Activated CD4-positive, alpha-beta T cell treated with anti-CD3 and anti-CD28 coated beads, Interleukin-2, amount 10 ng/mL, durations not matched to agents 24 days and 14 days (primary cell): ENCODE data around the gene WDR48. TPM values are rescaled to one million over a fixed set of nuclear protein-coding genes. Genes with fewer than 3 reads are reported as not detected.

ENCODE experiments used
- DNase-seq: peaks from one replicate; pipeline ENCODE4 v3.0.0; 2022
- H3K27ac Mint-ChIP-seq: one replicate; pipeline ENCODE4 v1.8.0; 2022; ENCODE audit warnings: mild to moderate bottlenecking, mixed read lengths
- H3K27me3 Mint-ChIP-seq: one replicate; pipeline ENCODE4 v1.8.0; 2022; ENCODE audit warnings: mixed read lengths
- H3K36me3 Mint-ChIP-seq: one replicate; pipeline ENCODE4 v1.8.0; 2022; ENCODE audit warnings: low read depth, mild to moderate bottlenecking, mixed read lengths
- H3K4me1 Mint-ChIP-seq: one replicate; pipeline ENCODE4 v1.8.0; 2021; ENCODE audit warnings: mixed read lengths
- H3K4me3 Mint-ChIP-seq: one replicate; pipeline ENCODE4 v1.8.0; 2022; ENCODE audit warnings: mild to moderate bottlenecking, moderate library complexity, mixed read lengths
- H3K9me3 Mint-ChIP-seq: one replicate; pipeline ENCODE4 v1.8.0; 2021; ENCODE audit warnings: mixed read lengths
- intact Hi-C: fragments of 100-400 bp; cut with micrococcal nuclease; formaldehyde crosslinking; loops from one replicate; pipeline ENCODE4 v1.15.1; 2023
- total RNA-seq: library from RNA; stranded (reverse); gene quantifications from 2 replicates; pipeline ENCODE4 v1.2.3, GENCODE V29; 2022

The WDR48 gene
- total RNA-seq, 1 donor from 2014 or later: 35.4 TPM

GRCh38 chr3:39109086-39109485 lies 57.3 kb downstream of the WDR48 start:
- intact Hi-C loops: loop anchor here (5.0 kb wide), 1 partner anchor 273 kb away; the partner anchor contains the start of gene SLC25A38
- Mint-ChIP-seq H3K4me3 (no peak overlapping the region), H3K27me3 (no peaks in the 10 kb centered on the region), H3K4me1 (peaks cover 39% of the 10 kb centered on the region), H3K36me3 (peaks cover 8% of the 10 kb centered on the region), H3K27ac (no peak overlapping the region), H3K9me3 (no peaks in the 10 kb centered on the region)
- no peak for DNase-seq

GRCh38 chr3:39110041-39110639 lies 58.3 kb downstream of the WDR48 start:
- Mint-ChIP-seq H3K27me3 (no peaks in the 10 kb centered on the region), H3K4me3 (no peak overlapping the region), H3K4me1 (peaks cover 36% of the 10 kb centered on the region), H3K9me3 (no peaks in the 10 kb centered on the region), H3K27ac (no peak overlapping the region), H3K36me3 (peaks cover 8% of the 10 kb centered on the region)
- no peak for DNase-seq
- intact Hi-C loops: no loop called here

- H3K27ac Mint-ChIP-seq: no peak overlapping the region
- no peaks in the 10 kb centered on the region for H3K9me3 Mint-ChIP-seq
- peaks cover 19% of the 10 kb centered on the region for H3K4me1 Mint-ChIP-seq
- H3K36me3 Mint-ChIP-seq: peaks cover 4% of the 10 kb centered on the region
- intact Hi-C loops: no loop called here
- no peak overlapping the region for H3K4me3 Mint-ChIP-seq
- no peak for DNase-seq
- H3K27me3 Mint-ChIP-seq: no peaks in the 10 kb centered on the region
Observed at GRCh38 chr3:39112113-39112512, 60.3 kb downstream of the WDR48 start.

DNA sequence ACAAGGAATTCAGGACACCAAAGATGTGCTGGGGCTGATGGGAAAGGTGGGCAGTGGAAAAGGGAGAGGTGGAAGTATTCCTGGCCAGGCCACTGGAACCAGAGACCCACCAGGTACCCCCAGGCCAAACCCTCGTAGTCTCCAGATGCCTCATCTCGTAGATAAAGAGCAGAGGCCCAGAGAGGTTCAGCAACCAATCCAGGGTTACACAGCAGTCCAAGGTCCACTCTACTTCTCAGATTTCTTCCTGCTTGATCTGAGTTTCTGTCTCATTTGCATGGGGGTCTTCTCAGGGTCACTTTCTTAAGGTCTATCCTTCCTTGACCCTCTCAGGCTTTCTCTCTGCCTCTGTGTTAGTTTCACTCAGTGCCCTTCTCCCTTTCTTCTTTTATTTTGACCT lies 60.7 kb downstream of the WDR48 start:
- Mint-ChIP-seq H3K27me3 (no peaks in the 10 kb centered on the region), H3K9me3 (no peaks in the 10 kb centered on the region)

DNA sequence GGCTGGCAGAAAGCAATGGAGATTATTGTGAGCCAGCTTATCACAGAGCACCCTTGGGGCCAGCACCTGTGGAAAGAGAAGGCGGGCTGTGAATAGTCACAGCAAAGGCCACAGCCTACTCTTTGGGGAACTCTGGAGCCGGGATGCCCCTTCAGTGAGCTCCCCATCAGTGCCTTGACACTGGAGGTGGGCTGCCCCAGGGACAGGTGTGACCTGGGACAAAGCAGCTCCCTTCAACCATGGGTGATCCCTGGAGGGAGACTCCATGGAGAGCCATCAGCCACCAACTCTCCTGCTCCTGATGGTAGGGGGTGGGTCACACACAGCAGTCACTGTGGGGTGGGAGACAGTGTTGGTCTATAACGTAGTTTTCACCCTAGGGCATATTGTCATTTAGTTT lies 61.5 kb downstream of the WDR48 start:
- no peak for DNase-seq
- intact Hi-C loops: no loop called here
- Mint-ChIP-seq H3K9me3 (no peaks in the 10 kb centered on the region), H3K36me3 (peaks cover 2% of the 10 kb centered on the region), H3K27me3 (no peaks in the 10 kb centered on the region), H3K4me1 (peaks cover 12% of the 10 kb centered on the region), H3K4me3 (no peak overlapping the region), H3K27ac (no peak overlapping the region)

More for the DNA sequence above, 60.7 kb downstream of the WDR48 start:
- Mint-ChIP-seq H3K36me3 (peaks cover 4% of the 10 kb centered on the region), H3K27ac (no peak overlapping the region), H3K4me1 (peaks cover 19% of the 10 kb centered on the region), H3K4me3 (no peak overlapping the region)
- intact Hi-C loops: no loop called here
- no peak for DNase-seq

GRCh38 chr3:39114456-39114855 lies 62.6 kb downstream of the WDR48 start:
- no peak overlapping the region for H3K4me3 Mint-ChIP-seq
- DNase-seq: no peak
- H3K27ac Mint-ChIP-seq: no peak overlapping the region
- intact Hi-C loops: no loop called here
- no peaks in the 10 kb centered on the region for H3K27me3 Mint-ChIP-seq
- H3K9me3 Mint-ChIP-seq: no peaks in the 10 kb centered on the region
- H3K36me3 Mint-ChIP-seq: peaks cover 2% of the 10 kb centered on the region
- H3K4me1 Mint-ChIP-seq: peaks cover under 1% of the 10 kb centered on the region

- intact Hi-C loops: no loop called here
- no peak for DNase-seq
- no peaks in the 10 kb centered on the region for H3K27me3 Mint-ChIP-seq
- no peaks in the 10 kb centered on the region for H3K36me3 Mint-ChIP-seq
- H3K27ac Mint-ChIP-seq: no peak overlapping the region
- H3K4me3 Mint-ChIP-seq: no peak overlapping the region
- H3K4me1 Mint-ChIP-seq: no peaks in the 10 kb centered on the region
- H3K9me3 Mint-ChIP-seq: no peaks in the 10 kb centered on the region
Observed at GRCh38 chr3:39115870-39116269, 64.1 kb downstream of the WDR48 start.

DNA sequence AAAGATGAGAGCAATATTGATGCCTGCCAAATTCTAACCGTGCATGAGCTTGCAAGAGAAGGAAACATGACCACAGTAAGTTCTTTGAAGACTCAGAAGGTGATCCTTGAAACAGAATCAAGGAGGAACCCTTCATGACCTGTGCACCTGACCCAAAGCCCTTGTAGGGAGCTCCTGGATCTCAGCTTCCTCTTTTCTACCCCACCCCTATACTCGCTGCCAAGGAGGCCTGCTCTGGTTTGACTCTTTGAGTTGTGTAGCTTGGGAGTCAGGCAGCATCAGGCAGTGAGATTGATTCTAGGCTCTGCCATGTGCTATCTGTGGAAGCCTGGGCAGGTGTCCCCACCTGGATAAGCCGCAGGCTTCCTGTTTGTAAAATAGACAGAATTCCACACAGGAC lies 66.3 kb downstream of the WDR48 start:
- H3K4me1 Mint-ChIP-seq: no peaks in the 10 kb centered on the region
- no peak overlapping the region for H3K4me3 Mint-ChIP-seq
- H3K9me3 Mint-ChIP-seq: no peaks in the 10 kb centered on the region
- H3K27me3 Mint-ChIP-seq: peaks cover 2% of the 10 kb centered on the region
- intact Hi-C loops: no loop called here
- H3K36me3 Mint-ChIP-seq: no peaks in the 10 kb centered on the region
- no peak overlapping the region for H3K27ac Mint-ChIP-seq
- DNase-seq: no peak

- Mint-ChIP-seq H3K9me3 (no peaks in the 10 kb centered on the region), H3K27me3 (peaks cover 2% of the 10 kb centered on the region), H3K4me3 (no peak overlapping the region), H3K4me1 (no peaks in the 10 kb centered on the region), H3K36me3 (no peaks in the 10 kb centered on the region), H3K27ac (no peak overlapping the region)
- DNase-seq: no peak
- intact Hi-C loops: no loop called here
Observed at GRCh38 chr3:39118931-39119660, 67.3 kb downstream of the WDR48 start.

DNA sequence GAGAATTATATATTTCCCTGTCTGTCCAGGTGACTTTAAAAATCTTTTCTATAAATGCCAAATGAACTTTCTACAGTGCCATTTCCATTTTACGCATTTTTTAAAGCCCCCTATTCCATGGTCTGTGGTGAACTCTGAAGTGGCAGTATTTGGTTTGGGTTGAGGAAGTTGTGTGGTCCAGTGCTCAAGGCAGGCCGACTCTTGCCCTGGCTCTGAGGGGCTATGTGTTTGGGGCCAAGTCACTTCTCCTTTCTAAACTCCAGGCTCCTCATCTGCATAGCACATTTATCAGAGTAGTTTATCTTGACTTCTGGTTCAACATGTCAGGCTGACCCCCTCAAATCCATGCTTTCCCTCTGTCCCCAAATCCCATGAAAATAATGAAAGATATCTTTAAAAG lies 69.8 kb downstream of the WDR48 start:
- H3K27ac Mint-ChIP-seq: no peak overlapping the region
- H3K36me3 Mint-ChIP-seq: no peaks in the 10 kb centered on the region
- no peak overlapping the region for H3K4me3 Mint-ChIP-seq
- H3K9me3 Mint-ChIP-seq: no peaks in the 10 kb centered on the region
- H3K4me1 Mint-ChIP-seq: peaks cover 3% of the 10 kb centered on the region
- intact Hi-C loops: no loop called here
- no peak for DNase-seq
- H3K27me3 Mint-ChIP-seq: peaks cover 2% of the 10 kb centered on the region

DNA sequence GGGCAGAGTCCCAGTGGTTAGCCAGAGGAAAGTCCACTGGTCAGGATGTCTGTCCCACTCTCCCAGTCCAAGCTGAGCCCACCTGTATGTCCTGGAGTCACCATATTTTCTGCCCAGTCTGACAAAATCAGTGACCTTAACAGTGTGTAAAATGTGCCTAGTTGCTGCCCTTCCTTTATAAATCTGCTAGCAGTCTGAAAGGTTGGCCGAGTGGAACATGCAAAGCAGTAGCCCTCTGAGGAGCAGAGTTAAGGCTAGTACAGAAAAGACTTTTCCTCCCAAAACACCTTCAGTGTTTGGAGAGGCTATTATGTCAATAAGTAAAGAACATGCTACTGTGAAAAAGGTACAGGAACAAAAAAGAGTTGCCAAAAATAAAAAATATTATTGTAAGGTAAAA lies 71.0 kb downstream of the WDR48 start:
- H3K9me3 Mint-ChIP-seq: no peaks in the 10 kb centered on the region
- H3K4me3 Mint-ChIP-seq: no peak overlapping the region
- no peak overlapping the region for H3K27ac Mint-ChIP-seq
- H3K36me3 Mint-ChIP-seq: no peaks in the 10 kb centered on the region
- peaks cover 2% of the 10 kb centered on the region for H3K27me3 Mint-ChIP-seq
- intact Hi-C loops: no loop called here
- peaks cover 14% of the 10 kb centered on the region for H3K4me1 Mint-ChIP-seq
- DNase-seq: no peak

DNA sequence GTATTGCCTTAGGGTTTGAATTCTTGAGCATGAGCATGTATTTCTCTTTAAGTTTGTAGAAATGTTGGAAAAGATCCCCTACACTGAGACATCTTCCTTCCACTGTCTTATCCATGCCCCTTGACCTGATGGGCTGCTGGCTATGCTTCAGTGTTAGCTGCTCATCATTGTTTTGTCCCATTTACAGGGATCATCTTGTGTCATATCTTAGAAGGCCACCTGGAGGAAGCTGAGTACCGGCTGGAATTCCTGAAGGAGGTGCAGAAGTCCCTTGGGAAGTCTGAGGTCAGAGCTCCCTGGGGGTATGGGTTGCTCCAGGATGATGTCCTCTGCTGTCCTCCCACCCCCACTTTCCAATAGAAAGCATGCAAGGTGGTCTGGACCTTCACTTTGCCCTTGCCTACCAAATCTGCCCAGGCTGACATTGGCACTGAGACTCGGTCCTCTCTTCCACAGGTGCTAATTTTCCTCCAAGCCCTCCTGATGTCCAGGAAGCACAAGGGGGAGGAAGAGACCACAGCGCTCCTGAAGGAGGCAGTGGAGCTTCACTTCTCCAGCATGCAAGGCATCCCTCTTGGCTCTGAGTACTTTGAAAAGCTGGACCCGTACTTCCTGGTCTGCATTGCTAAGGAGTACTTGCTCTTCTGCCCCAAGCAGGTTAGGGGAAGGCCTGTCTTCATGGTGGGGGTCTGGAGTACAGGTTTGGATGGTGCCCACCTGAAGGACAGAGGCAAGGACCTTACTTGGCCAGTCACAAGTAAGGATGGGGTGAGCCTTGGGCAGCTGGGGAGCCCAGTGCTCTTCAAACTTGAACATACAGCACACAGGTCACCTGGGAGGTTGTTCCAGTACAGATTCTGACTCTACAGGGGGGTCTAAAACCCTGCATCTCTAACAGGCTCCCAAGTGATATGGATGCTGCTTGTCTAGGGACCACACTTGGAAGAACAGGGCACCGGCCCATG lies 73.3 kb downstream of the WDR48 start:
- Mint-ChIP-seq H3K4me3 (no peak overlapping the region), H3K4me1 (peaks cover 22% of the 10 kb centered on the region), H3K27ac (no peak overlapping the region), H3K36me3 (peaks cover 3% of the 10 kb centered on the region), H3K9me3 (no peaks in the 10 kb centered on the region), H3K27me3 (peaks cover 2% of the 10 kb centered on the region)
- intact Hi-C loops: no loop called here
- no peak for DNase-seq

DNA sequence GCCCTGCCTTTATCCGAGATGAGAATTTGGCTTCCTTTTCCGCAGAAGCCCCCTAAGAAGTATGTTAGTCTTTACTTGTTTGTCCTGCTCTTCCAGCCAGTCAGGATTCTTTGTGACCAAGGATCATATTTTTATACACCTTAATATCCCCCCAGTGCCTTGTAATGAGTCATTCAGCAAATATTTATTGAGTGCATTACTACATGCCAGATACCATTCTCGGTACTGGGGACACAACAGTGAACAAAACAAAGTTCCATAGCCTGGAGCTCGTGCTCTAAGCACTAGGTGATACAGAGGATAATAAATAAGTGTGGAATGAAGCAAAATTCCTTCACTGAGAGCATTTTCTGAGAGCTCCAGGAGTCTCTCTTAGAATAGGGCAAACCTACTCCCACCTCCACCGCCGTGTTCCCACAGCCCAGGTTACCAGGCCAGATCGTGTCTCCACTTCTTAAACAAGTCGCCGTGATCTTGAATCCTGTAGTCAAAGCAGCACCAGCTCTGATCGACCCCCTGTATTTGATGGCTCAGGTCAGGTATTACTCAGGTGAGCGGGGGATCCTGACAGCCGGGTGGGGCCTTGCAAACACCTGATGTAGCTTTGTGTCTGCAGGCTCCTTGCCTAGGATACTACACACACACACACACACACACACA lies 74.2 kb downstream of the WDR48 start:
- Mint-ChIP-seq H3K9me3 (no peaks in the 10 kb centered on the region), H3K4me3 (no peak overlapping the region), H3K36me3 (peaks cover 3% of the 10 kb centered on the region), H3K27me3 (peaks cover 2% of the 10 kb centered on the region), H3K27ac (no peak overlapping the region), H3K4me1 (peaks cover 23% of the 10 kb centered on the region)
- intact Hi-C loops: loop anchor here (1.0 kb wide), 1 partner anchor 162 kb away; no protein-coding TSS in a partner anchor
- no peak for DNase-seq
